KMS-11 (cell line): Measurements from ENCODE around the gene TSPAN9.

Experiments
- H2AFZ ChIP-seq: fragments of 200-600 bp; sonication (generic); 2 replicates; pipeline ENCODE4 v1.6.1; 2016; ENCODE audit warnings: antibody characterized with exemption, mixed run types, low read depth
- H3K27ac ChIP-seq: fragments of 200-600 bp; sonication (generic); 2 replicates; pipeline ENCODE4 v1.6.1; 2016; ENCODE audit warnings: mild to moderate bottlenecking, mixed run types
- H3K27me3 ChIP-seq: fragments of 200-600 bp; sonication (generic); 2 replicates; pipeline ENCODE4 v1.6.1; 2017; ENCODE audit warnings: mild to moderate bottlenecking, low read depth, mixed run types, moderate library complexity; ENCODE audit not compliant: insufficient read depth
- H3K36me3 ChIP-seq: fragments of 200-600 bp; sonication (generic); 2 replicates; pipeline ENCODE4 v1.6.1; 2017; ENCODE audit warnings: mild to moderate bottlenecking, mixed run types; ENCODE audit not compliant: insufficient read depth
- H3K4me1 ChIP-seq: fragments of 200-600 bp; sonication (generic); 2 replicates; pipeline ENCODE4 v1.6.1; 2016; ENCODE audit warnings: mild to moderate bottlenecking, low read depth, mixed run types; ENCODE audit not compliant: poor library complexity, severe bottlenecking
- H3K4me2 ChIP-seq: fragments of 200-600 bp; sonication (generic); 2 replicates; pipeline ENCODE4 v1.7.0; 2016; ENCODE audit warnings: mild to moderate bottlenecking, mixed run types
- H3K4me3 ChIP-seq: fragments of 200-600 bp; sonication (generic); IDR thresholded peaks from 2 replicates; pipeline ENCODE4 v1.6.1; 2017; ENCODE audit warnings: low read depth, low read length, mixed read lengths; ENCODE audit not compliant: insufficient read depth
- H3K79me2 ChIP-seq: fragments of 200-600 bp; sonication (generic); 2 replicates; pipeline ENCODE4 v1.6.1; 2016; ENCODE audit warnings: low read depth, mixed run types; ENCODE audit not compliant: insufficient read depth
- H3K9ac ChIP-seq: fragments of 200-600 bp; sonication (generic); 2 replicates; pipeline ENCODE4 v1.6.1; 2016; ENCODE audit warnings: mild to moderate bottlenecking, mixed run types
- H4K20me1 ChIP-seq: fragments of 200-600 bp; sonication (generic); 2 replicates; pipeline ENCODE4 v1.6.1; 2016; ENCODE audit warnings: mild to moderate bottlenecking, mixed run types; ENCODE audit not compliant: insufficient read depth
- CTCF ChIP-seq: fragments of 200-600 bp; sonication (generic); conservative IDR thresholded peaks from 2 replicates; pipeline ENCODE4 v1.6.1; 2017; ENCODE audit warnings: low read depth, mild to moderate bottlenecking, antibody characterized with exemption, low read length, moderate library complexity, mixed read lengths

Gene TSPAN9

GRCh38 chr12:3214526-3215365, 137.6 kb downstream of the TSPAN9 start:
- Histone ChIP-seq H3K4me2 (no peak overlapping the region), H3K36me3 (no peaks in the 10 kb centered on the region), H3K9ac (no peak overlapping the region), H3K4me1 (no peaks in the 10 kb centered on the region), H4K20me1 (no peaks in the 10 kb centered on the region), H3K4me3 (no peak overlapping the region), H3K27ac (no peak overlapping the region), H2AFZ (no peak overlapping the region), H3K27me3 (no peaks in the 10 kb centered on the region), H3K79me2 (no peaks in the 10 kb centered on the region)
- no peak for TF ChIP-seq CTCF

- no peaks in the 10 kb centered on the region for H3K79me2 ChIP-seq
- H3K36me3 ChIP-seq, result no peaks in the 10 kb centered on the region
- H3K27me3 ChIP-seq, result no peaks in the 10 kb centered on the region
- TF ChIP-seq CTCF, result no peak
- no peak overlapping the region for H3K4me3 ChIP-seq
- H2AFZ ChIP-seq, result no peak overlapping the region
- H3K4me2 ChIP-seq, result no peak overlapping the region
- no peak overlapping the region for H3K9ac ChIP-seq
- no peak overlapping the region for H3K27ac ChIP-seq
- no peaks in the 10 kb centered on the region for H3K4me1 ChIP-seq
- no peaks in the 10 kb centered on the region for H4K20me1 ChIP-seq
Measured at GRCh38 chr12:3215410-3215975, 138.3 kb downstream of the TSPAN9 start.

GRCh38 chr12:3216097-3216496, 138.9 kb downstream of the TSPAN9 start:
- Histone ChIP-seq H3K27ac (no peak overlapping the region), H3K4me1 (no peaks in the 10 kb centered on the region)

More at GRCh38 chr12:3216097-3216496, 138.9 kb downstream of the TSPAN9 start:
- Histone ChIP-seq H3K4me3 (no peak overlapping the region), H3K27me3 (no peaks in the 10 kb centered on the region), H3K4me2 (no peak overlapping the region), H3K36me3 (no peaks in the 10 kb centered on the region), H3K79me2 (no peaks in the 10 kb centered on the region), H4K20me1 (no peaks in the 10 kb centered on the region), H3K9ac (no peak overlapping the region), H2AFZ (no peak overlapping the region)
- no peak for TF ChIP-seq CTCF
